Measurements from ENCODE around the gene SNRK. TPM values are rescaled to one million over a fixed set of nuclear protein-coding genes. Genes with fewer than 3 reads are reported as not detected.
A peak's percentile ranks its signal among the peaks of the same experiment; 100 is the strongest.

The SNRK gene
- polyA plus RNA-seq, 3 donors, result 12.8 to 19.7 (median 16.1) TPM

DNA sequence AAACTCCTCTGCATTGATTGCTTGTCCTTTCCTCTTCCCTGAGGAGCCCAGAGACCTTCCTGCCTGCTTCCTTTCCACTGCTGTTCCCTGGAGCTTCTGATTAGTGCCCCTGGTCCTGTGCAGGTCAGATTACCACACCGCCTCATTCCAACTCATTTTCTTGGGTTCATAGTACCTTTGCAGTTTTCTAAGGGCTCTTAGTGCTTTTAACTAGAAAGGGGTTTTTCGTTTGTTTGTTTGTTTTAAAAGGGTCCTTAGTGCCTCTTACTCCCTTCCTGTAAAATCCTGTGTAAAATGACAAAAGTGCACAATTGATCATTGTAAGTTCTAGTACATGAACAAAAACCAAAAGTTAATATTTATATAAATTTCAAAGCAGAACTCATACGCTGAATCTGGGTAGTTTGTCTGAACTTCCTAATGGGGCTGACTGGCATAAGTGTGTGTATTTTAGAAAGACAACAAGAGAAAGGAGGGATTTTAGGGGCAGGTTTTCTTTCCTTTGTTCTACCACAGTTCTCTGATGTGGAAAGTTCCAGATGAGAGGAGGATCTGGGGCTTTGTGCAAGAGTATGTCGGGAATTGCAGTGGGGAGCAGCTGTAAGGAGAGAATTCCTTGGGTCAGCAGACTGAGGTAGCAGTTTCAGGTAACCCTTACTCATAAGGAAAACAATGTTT lies 30.6 kb downstream of the SNRK start:
- Histone ChIP-seq H3K4me2 (replicated peaks; ENCODE audit: extremely low read depth, low read length, poor library complexity, severe bottlenecking) (no peak overlapping the region), H3K9ac (ENCODE audit: insufficient read depth, low read length, poor library complexity, severe bottlenecking) (no peak overlapping the region), H3K9me3 (replicated peaks in 1 of 2; ENCODE audit: control insufficient read depth in 1 of 2, insufficient read depth in 1 of 2, low read length in 2 of 2) (no peaks in the 10 kb centered on the region), H3K27ac (ENCODE audit: low read depth in 1 of 2, low read length in 2 of 2) (peak overlapping the region in 1 of 2 donors; percentile 51), H3K79me2 (ENCODE audit: insufficient read depth, low read length) (peaks cover 100% of the 10 kb centered on the region), H3K4me1 (ENCODE audit: control insufficient read depth in 1 of 2, insufficient read depth in 2 of 2, low read length in 2 of 2) (peaks cover 10 to 13% of the 10 kb centered on the region in 2 donors), H2AFZ (ENCODE audit: insufficient read depth, low read depth, low read length, poor library complexity, severe bottlenecking) (no peak overlapping the region), H3K36me3 (replicated peaks in 1 of 2; ENCODE audit: control insufficient read depth in 1 of 2, insufficient read depth in 2 of 2, low read length in 2 of 2) (peaks cover 18 to 65% of the 10 kb centered on the region in 2 donors), H4K20me1 (ENCODE audit: insufficient read depth, low read length) (peaks cover 100% of the 10 kb centered on the region), H3K4me3 (replicated peaks in 1 of 3; ENCODE audit: low read depth in 2 of 3, low read length in 3 of 3) (no peak overlapping the region), H3K27me3 (ENCODE audit: control insufficient read depth in 2 of 2, insufficient read depth in 2 of 2, low read length in 2 of 2) (no peaks in the 10 kb centered on the region)
- Mint-ChIP-seq H3K9me3 (no peaks in the 10 kb centered on the region), H3K27ac (peak overlapping the region in 5 of 7 donors; percentile 51 to 82 (median 77)), H3K4me3 (no peak overlapping the region), H3K36me3 (peaks cover 19 to 42% of the 10 kb centered on the region in 2 donors), H3K4me1 (peaks cover 33% of the 10 kb centered on the region), H3K27me3 (ENCODE audit: low read depth in 3 of 3) (peaks cover 0 to 1% (median 1%) of the 10 kb centered on the region in 3 donors)
- TF ChIP-seq, protein P1, sequence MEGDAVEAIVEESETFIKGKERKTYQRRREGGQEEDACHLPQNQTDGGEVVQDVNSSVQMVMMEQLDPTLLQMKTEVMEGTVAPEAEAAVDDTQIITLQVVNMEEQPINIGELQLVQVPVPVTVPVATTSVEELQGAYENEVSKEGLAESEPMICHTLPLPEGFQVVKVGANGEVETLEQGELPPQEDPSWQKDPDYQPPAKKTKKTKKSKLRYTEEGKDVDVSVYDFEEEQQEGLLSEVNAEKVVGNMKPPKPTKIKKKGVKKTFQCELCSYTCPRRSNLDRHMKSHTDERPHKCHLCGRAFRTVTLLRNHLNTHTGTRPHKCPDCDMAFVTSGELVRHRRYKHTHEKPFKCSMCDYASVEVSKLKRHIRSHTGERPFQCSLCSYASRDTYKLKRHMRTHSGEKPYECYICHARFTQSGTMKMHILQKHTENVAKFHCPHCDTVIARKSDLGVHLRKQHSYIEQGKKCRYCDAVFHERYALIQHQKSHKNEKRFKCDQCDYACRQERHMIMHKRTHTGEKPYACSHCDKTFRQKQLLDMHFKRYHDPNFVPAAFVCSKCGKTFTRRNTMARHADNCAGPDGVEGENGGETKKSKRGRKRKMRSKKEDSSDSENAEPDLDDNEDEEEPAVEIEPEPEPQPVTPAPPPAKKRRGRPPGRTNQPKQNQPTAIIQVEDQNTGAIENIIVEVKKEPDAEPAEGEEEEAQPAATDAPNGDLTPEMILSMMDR (IDR thresholded peaks at IDR 0.05), result no peak
- DNase-seq, result no peak
- no CpG with 5 or more reads among the region's 4 CpGs for WGBS (ENCODE audit: insufficient coverage)
- intact Hi-C loops (cut with micrococcal nuclease), result no loop called here

DNA sequence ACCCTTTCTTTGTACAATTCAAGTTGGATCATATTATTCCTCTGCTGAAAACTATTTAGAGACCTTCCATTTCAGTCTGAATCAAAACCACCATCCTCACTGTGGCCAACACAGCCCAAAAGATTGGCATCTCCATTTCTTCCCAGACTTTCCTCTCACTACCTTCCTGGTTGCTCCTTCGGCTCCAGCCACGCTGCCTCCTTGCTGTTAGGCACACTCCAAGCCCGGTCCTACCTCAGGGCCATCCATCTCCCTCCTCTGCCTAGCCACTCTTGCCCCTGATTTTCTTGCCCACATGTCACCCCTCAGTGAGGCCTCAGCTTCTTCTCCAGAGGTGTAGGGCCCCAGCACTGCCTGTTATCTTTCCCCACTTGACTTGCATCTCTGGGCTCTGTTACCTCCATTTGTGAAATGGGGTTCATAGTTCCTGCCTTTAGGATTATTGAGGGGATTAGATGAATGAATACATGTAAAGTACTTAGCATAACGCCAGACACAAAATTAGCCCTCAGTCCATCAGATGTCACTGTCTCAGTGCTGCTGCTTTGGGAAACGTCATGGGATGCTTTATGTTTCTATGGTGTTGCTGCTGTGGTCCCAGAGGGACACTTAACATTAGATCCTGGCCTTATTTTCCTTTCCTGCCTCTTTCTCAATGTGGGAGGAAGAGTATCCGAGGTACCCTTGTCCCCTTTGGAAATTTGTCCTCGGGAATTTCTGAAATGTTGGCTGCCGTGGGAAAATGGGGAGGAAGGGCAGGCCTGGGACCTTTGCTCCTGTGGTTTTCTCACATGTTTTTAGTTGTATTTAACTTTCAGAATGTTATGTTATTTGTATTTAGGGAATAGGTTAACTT lies 31.3 kb downstream of the SNRK start:
- no peak overlapping the region for H3K4me3 ChIP-seq (replicated peaks in 1 of 3; ENCODE audit: low read depth in 2 of 3, low read length in 3 of 3)
- H3K36me3 ChIP-seq (replicated peaks in 1 of 2; ENCODE audit: control insufficient read depth in 1 of 2, insufficient read depth in 2 of 2, low read length in 2 of 2), result peaks cover 10 to 57% of the 10 kb centered on the region in 2 donors
- peak overlapping the region in 1 of 2 donors; percentile 51 for H3K27ac ChIP-seq (ENCODE audit: low read depth in 1 of 2, low read length in 2 of 2)
- peaks cover 33% of the 10 kb centered on the region for H3K4me1 Mint-ChIP-seq
- peaks cover 100% of the 10 kb centered on the region for H3K79me2 ChIP-seq (ENCODE audit: insufficient read depth, low read length)
- H3K9me3 ChIP-seq (replicated peaks in 1 of 2; ENCODE audit: control insufficient read depth in 1 of 2, insufficient read depth in 1 of 2, low read length in 2 of 2), result no peaks in the 10 kb centered on the region
- no peak overlapping the region for H3K4me2 ChIP-seq (replicated peaks; ENCODE audit: extremely low read depth, low read length, poor library complexity, severe bottlenecking)
- intact Hi-C loops (cut with micrococcal nuclease), result no loop called here
- H3K27me3 Mint-ChIP-seq (ENCODE audit: low read depth in 3 of 3), result peaks cover 0 to 1% (median 1%) of the 10 kb centered on the region in 3 donors
- peak overlapping the region in 6 of 7 donors; percentile 54 to 80 (median 70) for H3K27ac Mint-ChIP-seq
- peaks cover 10 to 13% of the 10 kb centered on the region in 2 donors for H3K4me1 ChIP-seq (ENCODE audit: control insufficient read depth in 1 of 2, insufficient read depth in 2 of 2, low read length in 2 of 2)
- WGBS (ENCODE audit: insufficient coverage), result 100% methylated on average over 6 of the region's 8 CpGs
- DNase-seq, result no peak
- TF ChIP-seq, protein P1 (IDR thresholded peaks at IDR 0.05), result no peak
- peaks cover 100% of the 10 kb centered on the region for H4K20me1 ChIP-seq (ENCODE audit: insufficient read depth, low read length)
- peaks cover 15 to 39% of the 10 kb centered on the region in 2 donors for H3K36me3 Mint-ChIP-seq
- H3K4me3 Mint-ChIP-seq, result no peak overlapping the region
- no peak overlapping the region for H2AFZ ChIP-seq (ENCODE audit: insufficient read depth, low read depth, low read length, poor library complexity, severe bottlenecking)
- H3K27me3 ChIP-seq (ENCODE audit: control insufficient read depth in 2 of 2, insufficient read depth in 2 of 2, low read length in 2 of 2), result no peaks in the 10 kb centered on the region
- H3K9ac ChIP-seq (ENCODE audit: insufficient read depth, low read length, poor library complexity, severe bottlenecking), result no peak overlapping the region
- H3K9me3 Mint-ChIP-seq, result peaks cover 0 to 3% (median 0%) of the 10 kb centered on the region in 7 donors

All from CD14-positive monocyte (primary cell).